PFSK-1 (cell line): Measurements from ENCODE around the gene NRXN3.

ENCODE experiments used
- POLR2AphosphoS5 ChIP-seq: IDR thresholded peaks from 2 replicates; pipeline ENCODE4 v1.6.1; 2012; ENCODE audit warnings: low read depth, mild to moderate bottlenecking, control low read depth, low read length, moderate library complexity
- TF ChIP-seq, protein P1 (sequence below), 2 experiments: IDR thresholded peaks; 2 replicates each; pipeline versions ENCODE4 v1.6.1 to v1.8.0; 2011 to 2012; ENCODE audit warnings: low read depth in 2 of 2, low read length in 2 of 2, control low read depth in 1 of 2, inconsistent platforms in 1 of 2, mild to moderate bottlenecking in 1 of 2, moderate library complexity in 1 of 2; ENCODE audit not compliant: insufficient read depth in 1 of 2

DNA sequence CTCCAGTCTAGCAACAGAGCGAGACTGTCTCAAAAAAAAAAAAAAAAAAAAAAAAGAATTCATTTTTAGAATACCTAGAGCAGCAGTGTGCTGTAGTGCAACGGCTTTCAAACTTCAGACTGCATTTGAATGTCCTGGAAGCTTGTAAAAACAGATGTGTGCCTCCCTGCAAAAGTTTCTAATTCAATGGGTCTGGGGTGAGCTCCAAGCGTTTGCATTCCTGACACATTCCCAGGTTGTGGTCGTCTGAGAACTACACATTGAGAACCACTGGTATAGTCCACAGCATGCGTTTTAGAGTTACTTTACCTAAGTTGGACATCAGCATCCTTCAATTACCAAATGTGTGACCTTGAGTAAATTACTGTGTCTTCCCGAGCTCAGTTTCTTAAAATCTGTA is 816.8 kb downstream of the NRXN3 start:
- TF ChIP-seq, protein P1, sequence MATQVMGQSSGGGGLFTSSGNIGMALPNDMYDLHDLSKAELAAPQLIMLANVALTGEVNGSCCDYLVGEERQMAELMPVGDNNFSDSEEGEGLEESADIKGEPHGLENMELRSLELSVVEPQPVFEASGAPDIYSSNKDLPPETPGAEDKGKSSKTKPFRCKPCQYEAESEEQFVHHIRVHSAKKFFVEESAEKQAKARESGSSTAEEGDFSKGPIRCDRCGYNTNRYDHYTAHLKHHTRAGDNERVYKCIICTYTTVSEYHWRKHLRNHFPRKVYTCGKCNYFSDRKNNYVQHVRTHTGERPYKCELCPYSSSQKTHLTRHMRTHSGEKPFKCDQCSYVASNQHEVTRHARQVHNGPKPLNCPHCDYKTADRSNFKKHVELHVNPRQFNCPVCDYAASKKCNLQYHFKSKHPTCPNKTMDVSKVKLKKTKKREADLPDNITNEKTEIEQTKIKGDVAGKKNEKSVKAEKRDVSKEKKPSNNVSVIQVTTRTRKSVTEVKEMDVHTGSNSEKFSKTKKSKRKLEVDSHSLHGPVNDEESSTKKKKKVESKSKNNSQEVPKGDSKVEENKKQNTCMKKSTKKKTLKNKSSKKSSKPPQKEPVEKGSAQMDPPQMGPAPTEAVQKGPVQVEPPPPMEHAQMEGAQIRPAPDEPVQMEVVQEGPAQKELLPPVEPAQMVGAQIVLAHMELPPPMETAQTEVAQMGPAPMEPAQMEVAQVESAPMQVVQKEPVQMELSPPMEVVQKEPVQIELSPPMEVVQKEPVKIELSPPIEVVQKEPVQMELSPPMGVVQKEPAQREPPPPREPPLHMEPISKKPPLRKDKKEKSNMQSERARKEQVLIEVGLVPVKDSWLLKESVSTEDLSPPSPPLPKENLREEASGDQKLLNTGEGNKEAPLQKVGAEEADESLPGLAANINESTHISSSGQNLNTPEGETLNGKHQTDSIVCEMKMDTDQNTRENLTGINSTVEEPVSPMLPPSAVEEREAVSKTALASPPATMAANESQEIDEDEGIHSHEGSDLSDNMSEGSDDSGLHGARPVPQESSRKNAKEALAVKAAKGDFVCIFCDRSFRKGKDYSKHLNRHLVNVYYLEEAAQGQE (IDR thresholded peaks at IDR 0.05; ENCODE audit: insufficient read depth in 1 of 2, low read depth in 2 of 2, low read length in 2 of 2), result no peak
- no peak for TF ChIP-seq POLR2AphosphoS5
